Bronchial epithelial cell (primary cell): Measurements from ENCODE around the gene CXXC5. TPM values are rescaled to one million over a fixed set of nuclear protein-coding genes. Genes with fewer than 3 reads are reported as not detected.
A peak's percentile ranks its signal among the peaks of the same experiment; 100 is the strongest.

Source experiments
- DNase-seq: peaks from one replicate; pipeline ENCODE4 v3.0.0-alpha.2; 2010; ENCODE audit warnings: low read depth
- FAIRE-seq: peaks from 2 replicates; lab custom pipeline; 2011; peaks lifted over from hg19 to GRCh38; lab: Jason Lieb, UNC
- H3K27me3 ChIP-seq: 2 replicates; pipeline ENCODE4 v1.5.1; 2011; ENCODE audit warnings: low read length; ENCODE audit not compliant: control insufficient read depth, insufficient read depth
- H3K36me3 ChIP-seq: 2 replicates; pipeline ENCODE4 v1.5.1; 2011; ENCODE audit warnings: low read length; ENCODE audit not compliant: control insufficient read depth, insufficient read depth
- H3K4me3 ChIP-seq: 2 replicates; pipeline ENCODE4 v1.5.1; 2011; ENCODE audit warnings: mild to moderate bottlenecking, low read depth, low read length, control low read depth
- total RNA-seq: library from RNA; depleted of rRNA; stranded (reverse); fragments of >200 nt; gene quantifications from 2 replicates; pipeline ENCODE4 v1.2.1, GENCODE V29; 2014
- TF ChIP-seq, protein P1 (sequence below): IDR thresholded peaks from 2 replicates; pipeline ENCODE4 v1.5.1; 2011; ENCODE audit warnings: mild to moderate bottlenecking, moderate library complexity, low read length, control low read depth, inconsistent platforms; ENCODE audit not compliant: insufficient read depth, severe bottlenecking

Gene CXXC5
- total RNA-seq, 1 donor from 2014 or later = 6.1 TPM

DNA sequence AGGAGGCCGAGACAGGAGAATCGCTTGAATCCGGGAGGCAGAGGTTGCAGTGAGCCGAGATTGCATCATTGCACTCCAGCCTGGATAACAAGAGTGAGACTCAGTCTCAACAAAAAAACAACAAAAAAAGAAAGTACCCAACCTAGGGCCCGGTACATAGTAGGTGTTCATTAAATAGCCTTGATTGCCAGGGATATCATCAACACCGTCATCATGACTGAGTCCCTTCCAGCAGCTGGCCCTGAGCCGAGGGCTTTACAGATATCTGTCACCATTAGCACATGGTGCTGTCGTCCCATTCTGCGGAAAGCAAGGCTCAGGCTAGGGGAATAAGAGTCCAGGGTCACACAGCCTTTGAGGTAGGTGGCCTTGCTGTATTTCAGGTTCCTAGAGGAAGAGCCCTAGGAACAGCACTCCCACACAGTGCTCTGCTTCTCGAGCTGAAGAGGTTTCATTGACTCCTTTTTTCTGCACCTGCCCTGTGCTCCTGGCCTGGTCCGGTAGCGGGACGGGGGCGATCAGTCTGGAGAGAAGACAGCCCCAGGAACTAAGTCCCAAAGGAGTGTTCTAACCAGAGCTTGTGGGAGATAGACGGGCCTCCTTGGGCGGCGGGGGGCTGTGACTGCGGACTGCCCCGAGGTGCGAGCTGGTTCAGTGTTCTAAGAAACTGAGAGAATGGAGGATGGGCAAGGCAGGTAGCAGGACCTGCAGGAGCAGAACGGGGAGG lies 48.2 kb downstream of the CXXC5 start:
- TF ChIP-seq, protein P1, sequence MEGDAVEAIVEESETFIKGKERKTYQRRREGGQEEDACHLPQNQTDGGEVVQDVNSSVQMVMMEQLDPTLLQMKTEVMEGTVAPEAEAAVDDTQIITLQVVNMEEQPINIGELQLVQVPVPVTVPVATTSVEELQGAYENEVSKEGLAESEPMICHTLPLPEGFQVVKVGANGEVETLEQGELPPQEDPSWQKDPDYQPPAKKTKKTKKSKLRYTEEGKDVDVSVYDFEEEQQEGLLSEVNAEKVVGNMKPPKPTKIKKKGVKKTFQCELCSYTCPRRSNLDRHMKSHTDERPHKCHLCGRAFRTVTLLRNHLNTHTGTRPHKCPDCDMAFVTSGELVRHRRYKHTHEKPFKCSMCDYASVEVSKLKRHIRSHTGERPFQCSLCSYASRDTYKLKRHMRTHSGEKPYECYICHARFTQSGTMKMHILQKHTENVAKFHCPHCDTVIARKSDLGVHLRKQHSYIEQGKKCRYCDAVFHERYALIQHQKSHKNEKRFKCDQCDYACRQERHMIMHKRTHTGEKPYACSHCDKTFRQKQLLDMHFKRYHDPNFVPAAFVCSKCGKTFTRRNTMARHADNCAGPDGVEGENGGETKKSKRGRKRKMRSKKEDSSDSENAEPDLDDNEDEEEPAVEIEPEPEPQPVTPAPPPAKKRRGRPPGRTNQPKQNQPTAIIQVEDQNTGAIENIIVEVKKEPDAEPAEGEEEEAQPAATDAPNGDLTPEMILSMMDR = no peak
- no peak for DNase-seq
- Histone ChIP-seq H3K36me3 (no peaks in the 10 kb centered on the region), H3K4me3 (peak overlapping the region; percentile 37), H3K27me3 (no peaks in the 10 kb centered on the region)
- no peak for FAIRE-seq

- DNase-seq (peak; percentile 42), FAIRE-seq (no peak)
- TF ChIP-seq, protein P1 = no peak
- Histone ChIP-seq H3K36me3 (no peaks in the 10 kb centered on the region), H3K27me3 (no peaks in the 10 kb centered on the region), H3K4me3 (peak overlapping the region; percentile 37)
These were observed 48.9 kb downstream of the CXXC5 start for GRCh38 chr5:139696894-139697658.

GRCh38 chr5:139698490-139699146 lies 50.5 kb downstream of the CXXC5 start:
- TF ChIP-seq, protein P1 = no peak
- FAIRE-seq (no peak), DNase-seq (peak; percentile 33)
- Histone ChIP-seq H3K4me3 (no peak overlapping the region), H3K36me3 (no peaks in the 10 kb centered on the region), H3K27me3 (no peaks in the 10 kb centered on the region)

GRCh38 chr5:139699351-139699750 lies 51.2 kb downstream of the CXXC5 start:
- FAIRE-seq = no peak
- TF ChIP-seq, protein P1 = no peak
- no peaks in the 10 kb centered on the region for H3K36me3 ChIP-seq

DNA sequence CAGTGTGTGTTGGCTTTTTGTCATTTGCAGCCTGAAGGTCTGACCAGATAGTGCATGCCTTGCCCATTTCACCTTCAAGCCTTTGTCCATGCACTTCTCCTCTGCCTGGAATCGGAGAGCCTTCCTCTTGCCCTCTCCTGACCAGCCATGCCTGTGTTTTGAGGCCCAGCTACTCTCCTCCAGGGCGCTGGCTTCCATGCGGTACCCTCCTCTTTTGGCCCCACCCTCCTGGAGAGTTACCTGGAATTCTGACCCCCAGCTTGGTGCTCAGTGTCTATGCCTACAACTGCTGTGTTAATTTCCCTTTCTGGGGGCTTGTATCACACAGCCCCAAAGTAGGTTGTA lies 52.5 kb downstream of the CXXC5 start:
- Histone ChIP-seq H3K4me3 (no peak overlapping the region), H3K36me3 (no peaks in the 10 kb centered on the region), H3K27me3 (peaks cover 2% of the 10 kb centered on the region)
- TF ChIP-seq, protein P1 = no peak
- FAIRE-seq (no peak), DNase-seq (no peak)

More at GRCh38 chr5:139699351-139699750, 51.2 kb downstream of the CXXC5 start:
- peaks cover 2% of the 10 kb centered on the region for H3K27me3 ChIP-seq
- H3K4me3 ChIP-seq = no peak overlapping the region
- no peak for DNase-seq
